MM.1S (cell line): ENCODE data around the gene ATP8A1.

Source experiments
- DNase-seq: peaks from one replicate; pipeline ENCODE4 v3.0.0-alpha.2; 2015
- H2AFZ ChIP-seq: fragments of 300-600 bp; sonication (generic); 2 replicates; pipeline ENCODE4 v1.6.0; 2016; ENCODE audit warnings: antibody characterized with exemption, low read length
- H3F3A ChIP-seq: fragments of 300-600 bp; sonication (generic); 2 replicates; pipeline ENCODE4 v1.6.1; 2016; ENCODE audit warnings: mild to moderate bottlenecking, antibody characterized with exemption, low read length, moderate library complexity, mixed read lengths; ENCODE audit not compliant: insufficient read depth
- H3K27ac ChIP-seq: fragments of 300-600 bp; sonication (generic); 2 replicates; pipeline ENCODE4 v1.5.1; 2016; ENCODE audit warnings: mild to moderate bottlenecking, low read length
- H3K27me3 ChIP-seq: fragments of 300-600 bp; sonication (generic); replicated peaks from 2 replicates; pipeline ENCODE4 v1.6.0; 2016; ENCODE audit warnings: low read length; ENCODE audit not compliant: insufficient read depth
- H3K36me3 ChIP-seq: fragments of 300-600 bp; sonication (generic); replicated peaks from 2 replicates; pipeline ENCODE4 v1.6.1; 2016; ENCODE audit warnings: mild to moderate bottlenecking, low read length, mixed read lengths; ENCODE audit not compliant: insufficient read depth
- H3K4me1 ChIP-seq: fragments of 300-600 bp; sonication (generic); 2 replicates; pipeline ENCODE4 v1.6.1; 2016; ENCODE audit warnings: low read length, mixed read lengths
- H3K4me2 ChIP-seq: fragments of 300-600 bp; sonication (generic); 2 replicates; pipeline ENCODE4 v1.6.0; 2016; ENCODE audit warnings: low read depth, low read length
- H3K4me3 ChIP-seq: fragments of 300-600 bp; sonication (generic); 2 replicates; pipeline ENCODE4 v1.5.1; 2016; ENCODE audit warnings: low read length, mixed read lengths
- H3K79me2 ChIP-seq: fragments of 300-600 bp; sonication (generic); 2 replicates; pipeline ENCODE4 v1.6.1; 2016; ENCODE audit warnings: mixed run types, low read length, mixed read lengths
- H3K9ac ChIP-seq: fragments of 300-600 bp; sonication (generic); 2 replicates; pipeline ENCODE4 v1.6.1; 2016; ENCODE audit warnings: low read length, mixed read lengths
- H3K9me2 ChIP-seq: fragments of 300-600 bp; sonication (generic); replicated peaks from 2 replicates; pipeline ENCODE4 v1.6.1; 2016; ENCODE audit warnings: mild to moderate bottlenecking, low read length, mixed read lengths; ENCODE audit not compliant: insufficient read depth
- H3K9me3 ChIP-seq: fragments of 300-600 bp; sonication (generic); replicated peaks from 2 replicates; pipeline ENCODE4 v1.6.1; 2016; ENCODE audit warnings: mild to moderate bottlenecking, low read length, mixed read lengths; ENCODE audit not compliant: insufficient read depth
- H4K20me1 ChIP-seq: fragments of 300-600 bp; sonication (generic); 2 replicates; pipeline ENCODE4 v1.6.1; 2016; ENCODE audit warnings: mild to moderate bottlenecking, low read length, moderate library complexity, mixed read lengths; ENCODE audit not compliant: insufficient read depth
- EZH2 ChIP-seq: fragments of 300-600 bp; sonication (generic); optimal IDR thresholded peaks from 2 replicates; pipeline ENCODE3; 2017; ENCODE audit warnings: low read depth, mild to moderate bottlenecking, antibody characterized with exemption, low read length, mixed read lengths
- EZH2phosphoT487 ChIP-seq: fragments of 300-600 bp; sonication (generic); IDR thresholded peaks from 2 replicates; pipeline ENCODE4 v1.6.1; 2018; ENCODE audit warnings: antibody characterized with exemption, low read length
- TF ChIP-seq, protein P1 (sequence below): fragments of 300-600 bp; sonication (generic); IDR thresholded peaks from 2 replicates; pipeline ENCODE4 v1.5.1; 2016; ENCODE audit warnings: antibody characterized with exemption, low read length, mixed read lengths

Gene ATP8A1

DNA sequence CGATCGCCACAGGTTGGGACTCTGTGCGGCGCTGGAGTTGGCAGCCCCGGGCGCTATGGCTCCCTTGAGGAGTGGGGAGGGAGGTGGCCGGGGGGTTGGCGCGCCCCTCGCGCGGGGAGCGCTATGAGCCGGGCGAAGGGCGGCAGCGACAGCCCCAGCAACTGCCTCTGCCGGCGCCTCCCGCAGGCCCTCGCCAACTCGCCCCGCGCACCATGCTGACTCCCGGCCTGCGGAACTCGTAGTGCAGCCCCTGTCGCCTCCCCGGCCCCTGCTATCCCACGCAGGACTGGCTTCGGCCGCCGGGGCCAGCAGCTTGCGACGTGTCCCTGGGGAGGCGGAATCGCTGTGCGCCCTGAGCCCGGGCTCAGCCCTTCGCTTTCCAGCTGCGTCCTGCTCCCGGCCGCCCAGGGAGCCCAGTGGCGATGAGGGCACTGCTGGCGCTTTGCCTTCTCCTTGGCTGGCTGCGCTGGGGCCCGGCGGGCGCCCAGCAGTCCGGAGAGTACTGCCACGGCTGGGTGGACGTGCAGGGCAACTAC, 259.2 kb downstream of the ATP8A1 start:
- TF ChIP-seq EZH2phosphoT487 (no peak), EZH2 (no peak)
- TF ChIP-seq, protein P1, sequence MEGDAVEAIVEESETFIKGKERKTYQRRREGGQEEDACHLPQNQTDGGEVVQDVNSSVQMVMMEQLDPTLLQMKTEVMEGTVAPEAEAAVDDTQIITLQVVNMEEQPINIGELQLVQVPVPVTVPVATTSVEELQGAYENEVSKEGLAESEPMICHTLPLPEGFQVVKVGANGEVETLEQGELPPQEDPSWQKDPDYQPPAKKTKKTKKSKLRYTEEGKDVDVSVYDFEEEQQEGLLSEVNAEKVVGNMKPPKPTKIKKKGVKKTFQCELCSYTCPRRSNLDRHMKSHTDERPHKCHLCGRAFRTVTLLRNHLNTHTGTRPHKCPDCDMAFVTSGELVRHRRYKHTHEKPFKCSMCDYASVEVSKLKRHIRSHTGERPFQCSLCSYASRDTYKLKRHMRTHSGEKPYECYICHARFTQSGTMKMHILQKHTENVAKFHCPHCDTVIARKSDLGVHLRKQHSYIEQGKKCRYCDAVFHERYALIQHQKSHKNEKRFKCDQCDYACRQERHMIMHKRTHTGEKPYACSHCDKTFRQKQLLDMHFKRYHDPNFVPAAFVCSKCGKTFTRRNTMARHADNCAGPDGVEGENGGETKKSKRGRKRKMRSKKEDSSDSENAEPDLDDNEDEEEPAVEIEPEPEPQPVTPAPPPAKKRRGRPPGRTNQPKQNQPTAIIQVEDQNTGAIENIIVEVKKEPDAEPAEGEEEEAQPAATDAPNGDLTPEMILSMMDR = no peak
- Histone ChIP-seq H3F3A (no peaks in the 10 kb centered on the region), H3K27ac (no peak overlapping the region), H3K79me2 (no peaks in the 10 kb centered on the region), H3K9me2 (no peaks in the 10 kb centered on the region), H3K4me2 (peak overlapping the region; percentile 99), H3K9me3 (no peaks in the 10 kb centered on the region), H3K4me1 (0 out of 2 replicates have a peak, but pooled peaks cover 3% of the 10 kb centered on the region), H2AFZ (peak overlapping the region; percentile 69), H3K9ac (no peak overlapping the region; the same call in 1 of the 2 replicates), H3K36me3 (no peaks in the 10 kb centered on the region), H4K20me1 (no peaks in the 10 kb centered on the region), H3K4me3 (peak overlapping the region; percentile 71), H3K27me3 (peaks cover 24% of the 10 kb centered on the region)
- no peak for DNase-seq

GRCh38 chr4:42396752-42397634, 259.9 kb downstream of the ATP8A1 start, which contains the start of gene SHISA3:
SHISA3 (plus strand) TSS chr4:42397488; CDS start chr4:42398057, 569 bp downstream.
- DNase-seq = peak; percentile 65
- peaks cover 24% of the 10 kb centered on the region for H3K27me3 ChIP-seq
- H4K20me1 ChIP-seq = no peaks in the 10 kb centered on the region
- no peaks in the 10 kb centered on the region for H3K9me2 ChIP-seq
- H3K4me3 ChIP-seq = peak within 1 kb of the TSS; percentile 71
- no peak within 1 kb of the TSS; the same call in 1 of the 2 replicates for H3K9ac ChIP-seq
- H3K9me3 ChIP-seq = no peaks in the 10 kb centered on the region
- H3K4me2 ChIP-seq = peak within 1 kb of the TSS; percentile 99
- H3K79me2 ChIP-seq = no peaks in the 10 kb centered on the region
- no peaks in the 10 kb centered on the region for H3F3A ChIP-seq
- peak within 1 kb of the TSS; percentile 69 for H2AFZ ChIP-seq
- no peaks in the 10 kb centered on the region for H3K36me3 ChIP-seq
- H3K4me1 ChIP-seq = 0 out of 2 replicates have a peak, but pooled peaks cover 3% of the 10 kb centered on the region
- TF ChIP-seq EZH2 (no peak), EZH2phosphoT487 (no peak)
- TF ChIP-seq, protein P1 = no peak
- no peak within 1 kb of the TSS for H3K27ac ChIP-seq

DNA sequence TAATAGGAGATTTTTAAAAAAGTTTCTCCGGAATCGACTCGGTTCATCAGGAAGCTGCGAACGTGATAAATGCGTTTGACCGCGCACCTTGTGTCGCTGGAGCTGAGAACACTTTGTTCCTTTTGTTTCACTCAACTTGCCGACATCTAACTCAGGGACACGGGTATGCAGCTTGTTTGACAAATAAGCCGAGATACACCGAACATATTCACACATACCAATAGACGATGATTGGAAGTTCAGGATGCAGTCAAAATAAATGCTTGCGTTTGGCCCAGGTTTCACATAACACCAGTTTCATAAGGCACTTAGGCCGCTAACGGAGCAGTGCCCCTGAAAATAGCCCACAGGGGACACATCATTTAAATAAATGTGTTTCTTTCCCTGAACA, 260.5 kb downstream of the ATP8A1 start:
- H3F3A ChIP-seq = no peaks in the 10 kb centered on the region
- DNase-seq = no peak
- 0 out of 2 replicates have a peak overlapping the region, but pooled peaks have one; percentile 99 for H3K4me2 ChIP-seq
- no peaks in the 10 kb centered on the region for H3K36me3 ChIP-seq
- TF ChIP-seq, protein P1 = no peak
- TF ChIP-seq EZH2 = no peak
- no peak for TF ChIP-seq EZH2phosphoT487
- H2AFZ ChIP-seq = no peak overlapping the region
- H3K27ac ChIP-seq = no peak overlapping the region
- no peaks in the 10 kb centered on the region for H4K20me1 ChIP-seq
- H3K79me2 ChIP-seq = no peaks in the 10 kb centered on the region
- H3K9me3 ChIP-seq = no peaks in the 10 kb centered on the region
- no peak overlapping the region for H3K9ac ChIP-seq
- peaks cover 24% of the 10 kb centered on the region for H3K27me3 ChIP-seq
- H3K9me2 ChIP-seq = no peaks in the 10 kb centered on the region
- no peak overlapping the region for H3K4me3 ChIP-seq
- 0 out of 2 replicates have a peak, but pooled peaks cover 3% of the 10 kb centered on the region for H3K4me1 ChIP-seq
